Common myeloid progenitor, CD34-positive (primary cell): ENCODE data around the gene FAM13A.

Experiments used
- CTCF ChIA-PET: fragments of 350-600 bp; sonication (Branson Sonifier 250); formaldehyde crosslinking; loops from one replicate; lab custom pipeline; 2021; ENCODE audit warnings: antibody characterized with exemption; lab: Charles Lee
- POLR2A ChIA-PET: fragments of 350-600 bp; sonication (Branson Sonifier 250); formaldehyde crosslinking; loops from one replicate; lab custom pipeline; 2021; ENCODE audit warnings: antibody characterized with exemption; lab: Charles Lee
- DNase-seq, 3 donors: peaks; one replicate each; pipeline versions ENCODE4 v3.0.0 to v3.0.0-alpha.2; 2013
- H3K27ac ChIP-seq, 2 experiments: 1 replicate in 1 of 2; 2 replicates in 1 of 2; pipeline ENCODE4 v1.7.0; 2013; ENCODE audit warnings: inconsistent platforms in 2 of 2, low read length in 2 of 2, mild to moderate bottlenecking in 2 of 2, low read depth in 1 of 2, moderate library complexity in 1 of 2; ENCODE audit not compliant: severe bottlenecking in 2 of 2, insufficient read depth in 1 of 2, poor library complexity in 1 of 2
- H3K27me3 ChIP-seq, 5 experiments: replicated peaks in 2 of 5; 1 replicate in 3 of 5; 2 replicates in 2 of 5; pipeline versions ENCODE4 v1.6.1 to v1.7.0; 2013; ENCODE audit warnings: low read length in 4 of 5, mild to moderate bottlenecking in 2 of 5, moderate library complexity in 2 of 5, inconsistent platforms in 1 of 5; ENCODE audit not compliant: insufficient read depth in 5 of 5, control insufficient read depth in 4 of 5
- H3K36me3 ChIP-seq, 4 experiments: 1 replicate in 2 of 4; 2 replicates in 2 of 4; pipeline versions ENCODE4 v1.6.1 to v1.7.0; 2013; ENCODE audit warnings: low read length in 3 of 4, control low read depth in 1 of 4, mild to moderate bottlenecking in 1 of 4; ENCODE audit not compliant: control insufficient read depth in 4 of 4, insufficient read depth in 4 of 4
- H3K4me1 ChIP-seq, 4 experiments: 1 replicate in 3 of 4; 2 replicates in 1 of 4; pipeline versions ENCODE4 v1.6.1 to v1.7.1; 2013; ENCODE audit warnings: low read length in 3 of 4, mild to moderate bottlenecking in 3 of 4, control low read depth in 1 of 4, inconsistent platforms in 1 of 4, moderate library complexity in 1 of 4; ENCODE audit not compliant: control insufficient read depth in 4 of 4, insufficient read depth in 4 of 4; ENCODE audit errors: control extremely low read depth in 1 of 4
- H3K4me3 ChIP-seq, 7 experiments: 1 replicate in 4 of 7; 2 replicates in 3 of 7; pipeline versions ENCODE4 v1.5.1 to v1.7.0; 2013; ENCODE audit warnings: mild to moderate bottlenecking in 7 of 7, low read length in 6 of 7, moderate library complexity in 6 of 7, inconsistent platforms in 2 of 7, low read depth in 2 of 7, control low read depth in 1 of 7; ENCODE audit not compliant: insufficient read depth in 4 of 7, control insufficient read depth in 1 of 7; ENCODE audit errors: extremely low read depth in 1 of 7
- H3K9me3 ChIP-seq, 5 experiments: 1 replicate in 4 of 5; 2 replicates in 1 of 5; pipeline versions ENCODE4 v1.6.1 to v1.7.1; 2013; ENCODE audit warnings: low read length in 4 of 5, mild to moderate bottlenecking in 2 of 5, inconsistent platforms in 1 of 5, low read depth in 1 of 5, moderate library complexity in 1 of 5; ENCODE audit not compliant: control insufficient read depth in 4 of 5, insufficient read depth in 2 of 5; ENCODE audit errors: control extremely low read depth in 1 of 5
- WGBS: methylation state at CpG from one replicate; pipeline ENCODE4 v1.1.5; 2013; ENCODE audit not compliant: insufficient coverage; 5-methylcytosine and 5-hydroxymethylcytosine counted together

The FAM13A gene

DNA sequence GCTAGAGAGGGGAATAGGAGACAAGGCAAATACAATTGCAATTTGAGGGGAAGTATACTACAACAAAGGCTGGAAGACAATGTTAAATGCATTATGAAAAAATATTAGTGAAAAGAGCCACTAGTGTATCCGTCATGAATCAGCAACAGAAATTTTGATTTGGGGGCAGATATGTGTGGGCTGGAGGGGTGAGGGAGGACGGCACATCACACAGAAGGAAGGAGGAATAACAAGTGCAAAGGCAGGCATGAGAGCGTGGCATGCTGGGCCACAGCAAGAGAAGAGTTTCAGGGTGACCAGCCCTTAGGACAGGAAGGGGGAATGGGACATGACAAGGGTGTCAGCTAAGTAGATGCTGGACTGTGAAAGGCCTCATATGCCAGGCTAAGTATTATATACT lies 295.6 kb downstream of the FAM13A start:
- no peaks in the 10 kb centered on the region for H3K27me3 ChIP-seq
- no peak overlapping the region for H3K4me3 ChIP-seq
- peaks cover 0 to 25% (median 9%) of the 10 kb centered on the region in 4 experiments for H3K36me3 ChIP-seq
- DNase-seq: no peak
- no peaks in the 10 kb centered on the region for H3K9me3 ChIP-seq
- ChIA-PET POLR2A (no interaction called here), CTCF (no interaction called here)
- WGBS: 77% methylated on average over 3 of the region's 3 CpGs
- no peak overlapping the region for H3K27ac ChIP-seq
- no peaks in the 10 kb centered on the region for H3K4me1 ChIP-seq

DNA sequence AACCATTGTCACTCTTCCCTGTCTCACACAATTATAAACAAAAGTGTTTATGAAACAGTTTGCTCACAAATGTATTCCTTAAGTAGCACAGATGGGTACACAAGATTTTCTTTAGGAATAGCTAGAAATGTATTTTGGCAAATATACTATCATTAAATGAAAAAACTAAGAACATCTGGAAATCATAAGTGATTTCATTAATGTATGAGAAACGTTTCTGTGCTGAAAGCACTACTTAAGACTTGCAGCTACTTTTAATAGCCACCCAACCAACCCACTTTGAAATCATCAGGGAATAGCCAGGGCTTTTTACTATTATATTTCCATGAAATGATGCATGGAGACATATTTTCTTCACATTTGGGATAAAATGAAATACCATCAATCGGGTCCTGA lies 297.1 kb downstream of the FAM13A start:
- Histone ChIP-seq H3K4me3 (no peak overlapping the region), H3K27me3 (no peaks in the 10 kb centered on the region), H3K9me3 (no peaks in the 10 kb centered on the region), H3K27ac (no peak overlapping the region), H3K4me1 (no peaks in the 10 kb centered on the region), H3K36me3 (peaks cover 0 to 25% (median 10%) of the 10 kb centered on the region in 4 experiments)
- POLR2A ChIA-PET: no interaction called here
- no CpG with 5 or more reads among the region's 2 CpGs for WGBS
- DNase-seq: no peak
- CTCF ChIA-PET: interaction anchor here (1.3 to 2.0 kb wide), 2 partner anchors 13 to 87 kb away, joined by 3 to 4 read pairs; no protein-coding TSS in a partner anchor

- Histone ChIP-seq H3K4me1 (no peaks in the 10 kb centered on the region), H3K4me3 (no peak overlapping the region), H3K9me3 (no peaks in the 10 kb centered on the region), H3K36me3 (peaks cover 0 to 25% (median 10%) of the 10 kb centered on the region in 4 experiments), H3K27ac (no peak overlapping the region), H3K27me3 (no peaks in the 10 kb centered on the region)
- WGBS: 98% methylated on average over 10 of the region's 12 CpGs
- no peak for DNase-seq
- ChIA-PET POLR2A (interaction anchor here (0.8 kb wide), 1 partner anchor 14 kb away, joined by 6 read pairs; no protein-coding TSS in a partner anchor), CTCF (interaction anchor here (1.3 to 2.0 kb wide), 5 partner anchors 8 to 86 kb away, joined by 3 to 5 read pairs (median 3); no protein-coding TSS in a partner anchor)
Observed at GRCh38 chr4:88759039-88759894, 297.7 kb downstream of the FAM13A start.

GRCh38 chr4:88758264-88758663 lies 298.7 kb downstream of the FAM13A start:
- POLR2A ChIA-PET: interaction anchor here (0.8 kb wide), 1 partner anchor 13 kb away, joined by 6 read pairs; no protein-coding TSS in a partner anchor
- 96% methylated on average over 4 of the region's 8 CpGs for WGBS

DNA sequence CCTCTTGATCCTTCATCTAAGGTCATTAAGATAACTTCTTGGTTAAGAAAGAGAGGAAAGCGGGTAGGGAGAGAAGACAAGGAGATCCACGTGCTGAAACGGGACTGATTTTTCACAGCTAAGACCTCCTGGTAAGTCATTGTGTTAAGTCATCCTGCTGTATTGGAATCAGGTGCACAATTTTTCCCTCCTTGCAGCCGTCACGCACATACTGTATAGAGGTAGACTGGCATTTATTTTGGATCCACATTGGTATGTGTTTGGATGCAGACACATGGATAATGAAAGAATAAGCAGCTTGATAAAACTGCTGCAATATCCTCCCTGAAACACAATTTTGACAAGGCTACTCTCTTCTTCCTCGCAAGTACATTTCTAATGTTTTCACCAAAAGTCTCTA lies 299.2 kb downstream of the FAM13A start:
- Histone ChIP-seq H3K4me3 (no peak overlapping the region), H3K27me3 (no peaks in the 10 kb centered on the region), H3K36me3 (peaks cover 2 to 26% (median 9%) of the 10 kb centered on the region in 4 experiments), H3K9me3 (no peaks in the 10 kb centered on the region), H3K4me1 (no peaks in the 10 kb centered on the region), H3K27ac (no peak overlapping the region)
- 90% methylated on average over 3 of the region's 6 CpGs for WGBS
- ChIA-PET POLR2A (no interaction called here), CTCF (interaction anchor here (1.5 to 1.6 kb wide), 3 partner anchors 9 to 29 kb away, joined by 3 to 5 read pairs (median 3); no protein-coding TSS in a partner anchor)
- DNase-seq: no peak

More at GRCh38 chr4:88758264-88758663, 298.7 kb downstream of the FAM13A start:
- Histone ChIP-seq H3K4me1 (no peaks in the 10 kb centered on the region), H3K4me3 (no peak overlapping the region), H3K27ac (no peak overlapping the region), H3K9me3 (no peaks in the 10 kb centered on the region), H3K36me3 (peaks cover 2 to 26% (median 10%) of the 10 kb centered on the region in 4 experiments), H3K27me3 (no peaks in the 10 kb centered on the region)
- CTCF ChIA-PET: interaction anchor here (1.5 to 2.0 kb wide), 4 partner anchors 9 to 85 kb away, joined by 3 to 5 read pairs (median 4); no protein-coding TSS in a partner anchor
- DNase-seq: no peak

DNA sequence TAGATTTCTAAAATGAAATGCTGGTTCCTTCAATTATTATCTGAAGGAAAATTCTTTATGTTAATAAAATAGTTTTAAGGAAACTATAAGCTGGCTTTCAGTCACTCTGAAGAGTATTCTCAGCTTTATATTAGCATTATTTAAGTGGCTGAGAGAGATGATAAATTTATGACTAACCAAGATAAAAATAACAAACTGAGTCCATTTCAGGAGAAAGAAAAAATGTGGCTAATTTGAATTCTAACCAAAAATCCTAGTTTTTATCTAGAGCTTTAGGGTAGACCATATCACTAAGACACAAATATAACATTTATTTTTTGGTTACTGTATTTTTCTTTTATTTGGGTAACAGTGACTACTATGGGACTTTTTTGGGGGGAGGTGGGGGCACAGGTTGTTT lies 299.9 kb downstream of the FAM13A start:
- Histone ChIP-seq H3K36me3 (peaks cover 2 to 21% (median 10%) of the 10 kb centered on the region in 4 experiments), H3K27ac (no peak overlapping the region), H3K9me3 (no peaks in the 10 kb centered on the region), H3K4me1 (no peaks in the 10 kb centered on the region), H3K27me3 (no peaks in the 10 kb centered on the region), H3K4me3 (no peak overlapping the region)
- DNase-seq: no peak
- ChIA-PET CTCF (interaction anchor here (0.6 kb wide), 2 partner anchors 21 to 251 kb away, joined by 3 read pairs; no protein-coding TSS in a partner anchor), POLR2A (interaction anchor here (0.6 kb wide), 1 partner anchor 221 kb away, joined by 4 read pairs; no protein-coding TSS in a partner anchor)

DNA sequence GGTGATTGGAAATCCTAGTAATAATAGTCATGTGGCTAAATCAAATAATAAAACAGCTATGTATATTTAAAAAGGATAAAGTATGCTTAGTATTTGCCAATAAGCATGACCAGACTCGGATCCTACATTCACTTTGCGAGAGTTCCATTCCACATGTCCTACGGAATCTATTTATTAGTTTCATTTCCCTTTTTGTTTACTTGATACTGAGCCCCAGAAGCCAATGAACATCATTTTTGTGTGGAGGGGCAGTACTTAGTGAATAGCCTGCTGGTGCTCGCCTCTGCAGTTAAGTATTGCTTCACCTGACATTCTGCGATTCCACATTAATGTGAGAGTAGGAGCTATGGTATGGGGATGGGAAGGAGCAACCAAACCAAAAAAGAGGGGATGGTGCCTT lies 300.8 kb downstream of the FAM13A start:
- DNase-seq: no peak
- Histone ChIP-seq H3K36me3 (peaks cover 2 to 21% (median 10%) of the 10 kb centered on the region in 4 experiments), H3K4me1 (no peaks in the 10 kb centered on the region), H3K27ac (no peak overlapping the region), H3K9me3 (no peaks in the 10 kb centered on the region), H3K27me3 (no peaks in the 10 kb centered on the region), H3K4me3 (no peak overlapping the region)
- ChIA-PET CTCF (no interaction called here), POLR2A (interaction anchor here (1.5 kb wide), 1 partner anchor 10 kb away, joined by 3 read pairs; no protein-coding TSS in a partner anchor)
- 98% methylated on average over 5 of the region's 5 CpGs for WGBS
